Dermis microvascular lymphatic vessel endothelial cell (primary cell): ENCODE data around the gene CARTPT. TPM values are rescaled to one million over a fixed set of nuclear protein-coding genes. Genes with fewer than 3 reads are reported as not detected.

Experiments
- DNase-seq, 2 donors: peaks; one replicate each; pipeline versions ENCODE4 v3.0.0 to v3.0.0-alpha.2; 2010; ENCODE audit warnings: low read depth in 2 of 2
- total RNA-seq: library from RNA; depleted of rRNA; stranded (reverse); fragments of >200 nt; gene quantifications from 2 replicates; pipeline ENCODE4 v1.2.1, GENCODE V29; 2014

Gene CARTPT
- total RNA-seq, 1 donor from 2014 or later: not detected

DNA sequence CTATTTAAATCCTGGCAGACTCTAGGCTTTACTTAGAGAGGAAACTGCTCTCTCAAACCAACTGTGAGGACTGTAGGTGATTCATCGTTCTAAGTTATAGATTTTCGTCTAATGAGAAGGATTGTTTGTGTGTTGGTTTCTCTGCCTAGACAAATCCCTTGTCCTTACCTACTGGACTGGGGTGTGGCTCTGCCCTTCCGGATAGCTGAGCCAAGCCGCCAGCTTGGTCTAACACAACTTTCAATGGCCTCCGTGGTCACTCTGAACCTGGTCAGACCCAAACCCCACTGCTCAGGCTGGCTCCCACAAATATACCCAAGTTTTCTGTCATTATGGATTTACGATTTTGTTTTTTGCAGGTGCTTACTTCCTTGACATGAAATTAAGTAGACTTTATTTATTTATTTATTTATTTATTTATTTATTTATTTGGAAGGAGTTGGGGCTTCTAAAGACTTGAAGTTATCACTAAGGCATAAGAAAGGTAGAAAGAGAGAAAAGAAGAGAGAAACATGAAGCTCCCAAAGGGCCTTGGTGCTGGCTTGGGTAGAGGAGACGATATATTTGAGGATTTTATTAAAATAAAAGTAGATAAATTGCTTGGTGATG, 19.0 kb downstream of the CARTPT start:
- DNase-seq: no peak

DNA sequence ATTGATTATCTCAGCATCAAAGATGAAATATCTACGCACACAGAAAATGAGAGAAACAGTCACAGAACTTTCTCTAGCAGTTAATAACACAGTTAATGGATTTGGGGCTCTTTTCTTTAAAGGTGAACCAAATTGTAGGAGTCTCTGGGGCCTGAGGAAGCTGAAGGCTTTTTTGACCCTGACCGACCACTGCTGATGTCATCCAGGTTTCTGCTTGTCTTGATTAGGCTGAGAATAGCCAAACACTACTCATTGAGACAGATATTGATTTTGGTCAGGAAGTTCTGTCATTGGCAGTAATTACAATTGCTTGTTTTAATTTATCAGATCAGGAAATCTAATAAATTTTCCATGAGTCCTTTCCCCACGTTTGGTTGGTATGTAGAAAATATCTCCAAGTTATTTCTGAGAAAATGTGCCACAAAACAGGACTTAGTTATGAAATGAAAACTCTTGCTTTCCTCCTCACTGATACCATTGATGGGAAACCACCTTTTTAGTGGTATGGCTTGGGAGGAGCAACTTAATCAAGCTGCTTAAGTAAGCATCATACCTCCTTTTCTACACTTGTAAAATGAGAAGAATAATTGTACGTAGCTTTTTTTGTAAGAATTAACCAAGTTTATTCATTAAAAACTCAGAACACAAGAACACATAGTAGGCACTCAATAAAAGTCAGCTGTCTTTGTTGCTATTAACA, 19.7 kb downstream of the CARTPT start:
- no peak for DNase-seq

GRCh38 chr5:71740015-71740753, 21.1 kb downstream of the CARTPT start:
- no peak for DNase-seq

- no peak for DNase-seq
These were observed 24.1 kb downstream of the CARTPT start for GRCh38 chr5:71743155-71743554.

DNA sequence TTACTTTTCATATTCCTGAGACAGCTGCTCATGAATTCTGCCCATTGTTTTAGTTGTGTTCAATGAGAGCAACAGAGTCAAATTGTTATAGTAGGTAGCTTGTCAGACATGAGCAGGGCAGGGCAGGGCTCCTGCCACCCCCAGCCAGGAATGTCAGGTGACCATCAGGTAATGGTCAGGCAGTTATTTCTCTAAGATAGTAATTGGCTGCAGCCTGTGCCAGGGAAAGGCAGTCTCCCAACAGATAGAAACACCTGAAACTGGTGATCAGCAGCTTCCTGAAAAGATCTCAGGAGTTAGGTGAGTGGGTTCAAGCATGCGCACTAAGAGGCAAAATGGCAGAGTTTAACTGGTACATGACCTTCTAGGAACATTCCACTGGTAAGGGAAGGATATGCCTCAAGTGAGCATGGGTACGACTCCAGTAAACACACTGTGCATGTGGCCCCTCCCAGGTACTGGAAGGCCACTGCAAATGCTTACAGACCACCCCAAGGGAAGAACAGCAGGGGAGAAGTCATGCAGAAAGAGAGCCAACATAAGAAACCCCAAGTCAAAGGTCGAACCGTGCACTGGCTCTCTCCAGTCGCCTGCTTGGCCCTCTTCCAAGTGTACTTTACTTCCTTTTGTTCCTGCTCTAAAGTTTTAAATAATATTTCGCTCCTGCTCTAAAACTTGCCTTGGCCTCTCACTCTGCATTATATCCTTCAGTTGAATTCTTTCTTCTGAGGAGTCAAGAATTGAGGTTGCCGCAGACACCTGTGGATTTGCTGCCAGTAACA, 25.1 kb downstream of the CARTPT start:
- no peak for DNase-seq

DNA sequence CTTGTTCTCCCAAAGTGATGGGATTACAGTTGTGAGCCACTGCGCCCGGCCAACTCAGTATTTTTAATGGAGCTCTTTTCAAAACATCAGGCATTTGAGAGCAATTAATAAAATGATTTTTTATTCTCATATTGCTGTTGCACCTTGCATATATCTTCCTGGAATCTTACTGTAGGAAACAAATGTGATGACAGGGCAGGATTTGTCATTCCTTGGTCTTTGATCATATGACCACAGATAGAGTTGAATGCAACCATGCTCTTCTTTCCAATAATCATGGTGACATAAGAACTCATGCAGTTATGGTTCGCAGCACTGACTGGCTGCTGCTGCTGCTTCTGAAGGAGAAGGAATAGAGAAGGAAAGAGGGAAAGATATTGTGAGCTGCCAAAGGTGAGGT, 28.1 kb downstream of the CARTPT start:
- no peak for DNase-seq

DNA sequence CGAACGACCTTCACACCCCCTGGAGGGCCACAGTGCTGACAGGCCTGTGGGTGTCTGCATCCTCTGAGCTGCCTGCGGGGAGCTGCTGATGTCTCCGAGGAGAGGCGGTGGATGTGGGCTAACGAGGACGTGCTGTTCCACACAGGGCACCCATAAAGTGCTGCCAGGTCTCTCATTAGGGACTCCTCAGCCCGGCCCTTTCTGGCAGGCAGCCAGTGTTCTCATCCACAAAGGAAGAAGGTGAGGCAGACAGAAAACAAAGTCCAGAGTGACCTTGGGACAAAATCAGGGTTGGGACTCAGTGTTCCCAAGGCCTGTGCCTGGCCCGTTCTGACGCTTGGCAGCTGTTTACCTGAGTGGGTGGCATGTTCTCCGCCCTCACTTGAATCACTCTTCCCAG, 29.3 kb downstream of the CARTPT start:
- DNase-seq: no peak

GRCh38 chr5:71751422-71751821, 32.3 kb downstream of the CARTPT start:
- no peak for DNase-seq

DNA sequence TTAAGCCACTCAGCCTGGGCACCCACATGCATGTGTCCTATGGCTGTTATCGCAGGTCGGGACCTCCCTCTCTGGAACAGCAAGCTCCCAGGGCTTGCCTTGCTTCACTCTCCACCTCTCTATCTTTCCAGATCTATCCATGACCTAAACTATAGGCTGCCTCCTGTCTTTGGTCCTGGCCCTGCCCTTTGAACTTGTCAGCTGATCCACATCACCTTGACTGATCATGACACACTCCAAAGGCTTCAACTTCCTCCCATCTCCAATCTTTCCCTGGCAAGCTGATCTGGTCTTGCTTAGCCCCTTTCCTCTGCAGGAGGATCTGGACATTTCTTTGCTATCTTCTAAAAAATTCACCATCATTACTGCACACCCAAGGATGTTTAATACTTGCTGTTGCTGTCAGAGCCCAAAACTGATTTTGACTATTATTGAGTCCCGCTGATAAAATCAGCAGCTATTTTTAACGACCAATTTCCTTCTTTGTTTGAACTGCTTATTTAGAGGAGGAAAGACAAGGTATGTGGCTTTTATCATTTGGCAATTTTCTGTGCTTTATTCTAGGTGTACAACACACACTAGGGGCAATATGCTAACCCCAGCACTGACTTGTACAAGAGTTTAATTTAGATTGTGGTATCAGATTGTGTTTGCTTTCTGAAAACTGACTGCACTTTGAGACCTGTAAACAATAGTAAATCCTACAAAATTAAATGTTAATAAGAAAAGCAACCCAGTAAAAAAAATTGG, 33.5 kb downstream of the CARTPT start:
- no peak for DNase-seq

GRCh38 chr5:71757590-71758543, 38.8 kb downstream of the CARTPT start:
- DNase-seq: peak; percentile 56 to 83

DNA sequence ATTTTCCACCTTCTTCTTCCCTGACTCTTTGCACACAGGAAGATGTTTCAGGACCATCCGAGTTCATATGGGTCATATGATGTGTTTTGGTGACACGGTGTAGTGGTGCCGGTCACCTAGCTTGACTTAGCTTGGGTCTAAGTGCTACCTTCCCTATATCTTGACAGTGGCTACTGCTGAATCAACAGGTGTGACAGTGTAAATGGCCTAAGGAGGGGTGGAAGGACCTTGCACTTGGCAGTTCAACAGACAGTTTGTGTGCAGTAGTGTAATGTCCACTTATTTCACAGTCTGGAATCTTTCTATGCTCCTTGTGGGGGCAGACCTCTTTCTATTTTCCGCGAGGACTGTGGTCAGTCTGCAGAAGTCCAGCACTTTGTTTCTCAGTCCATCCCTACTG, 43.8 kb downstream of the CARTPT start:
- DNase-seq: no peak

GRCh38 chr5:71767661-71768060, 48.6 kb downstream of the CARTPT start:
- no peak for DNase-seq

DNA sequence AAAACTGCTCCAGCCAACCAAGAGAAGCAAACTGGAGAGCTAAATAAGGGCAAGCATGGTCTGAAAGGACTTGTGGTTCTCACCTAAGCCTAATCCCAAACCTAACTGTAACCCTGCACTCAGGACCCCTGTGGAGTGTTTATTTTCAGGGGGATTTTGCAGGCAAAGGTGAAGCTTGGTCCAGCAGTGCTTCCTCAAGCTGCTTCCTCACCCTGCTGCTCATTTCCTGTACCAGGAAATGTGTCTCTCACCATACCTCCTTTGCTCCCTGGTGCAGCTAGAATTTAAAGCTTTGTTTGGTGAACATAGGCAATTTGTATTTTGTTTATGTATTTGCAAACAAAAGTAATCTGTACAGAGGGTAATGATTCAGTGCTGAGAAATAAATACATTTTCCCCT, 50.2 kb downstream of the CARTPT start:
- peak; percentile 69 to 85 for DNase-seq

- no peak for DNase-seq
These were observed 51.3 kb downstream of the CARTPT start for GRCh38 chr5:71770381-71770780.

Other genes with a start within 250 kb of the CARTPT start
- gene MCCC2, start 131.9 kb upstream of the CARTPT start, total RNA-seq: 20.3 and 29.2 TPM in 2 replicates